ENCODE data around the gene CADM1.

CADM1 gene

DNA sequence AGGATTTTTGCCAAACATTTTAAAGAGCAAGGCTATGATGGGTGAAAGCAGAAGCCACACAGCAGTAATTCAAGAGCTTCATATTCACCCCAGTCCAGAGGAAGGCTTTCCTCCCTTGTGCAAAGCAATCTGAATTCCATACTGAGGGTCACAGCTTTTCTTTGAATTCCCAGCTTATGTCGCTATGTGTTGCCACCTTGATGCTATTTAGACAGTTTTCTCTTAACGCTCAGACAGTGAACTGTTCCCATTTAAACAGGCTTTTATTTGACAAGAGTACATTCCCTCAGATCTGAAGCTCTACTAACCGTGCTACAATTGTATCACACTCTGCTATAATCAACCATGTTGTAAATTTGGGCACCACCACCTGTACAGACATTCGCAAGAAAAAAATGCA is 279.7 kb downstream of the CADM1 start:
- Histone ChIP-seq H3K27me3 (ENCODE audit: low read depth, low read length) (peaks cover 54% of the 10 kb centered on the region), H3K4me3 (ENCODE audit: low read length) (no peak overlapping the region), H2AFZ (ENCODE audit: low read depth, low read length) (no peak overlapping the region), H3K4me2 (ENCODE audit: low read length) (no peak overlapping the region), H3K9me3 (ENCODE audit: insufficient read depth, low read length) (no peaks in the 10 kb centered on the region), H3K4me1 (ENCODE audit: low read length) (peaks cover 26% of the 10 kb centered on the region), H3K36me3 (replicated peaks; ENCODE audit: low read depth, low read length) (no peaks in the 10 kb centered on the region), H3K79me2 (ENCODE audit: low read length) (no peaks in the 10 kb centered on the region), H3K9ac (ENCODE audit: low read length) (no peak overlapping the region), H4K20me1 (ENCODE audit: insufficient read depth, low read length) (no peaks in the 10 kb centered on the region), H3K27ac (ENCODE audit: low read length) (no peak overlapping the region)
- TF ChIP-seq CTCF (IDR thresholded peaks at IDR 0.05; ENCODE audit: low read depth, low read length), result no peak

- Histone ChIP-seq H3K4me2 (ENCODE audit: low read length) (peak overlapping the region; percentile 91), H3K9ac (ENCODE audit: low read length) (peak overlapping the region; percentile 8; the same call in 1 of the 2 replicates), H3K4me1 (ENCODE audit: low read length) (peaks cover 26% of the 10 kb centered on the region), H4K20me1 (ENCODE audit: insufficient read depth, low read length) (no peaks in the 10 kb centered on the region), H3K36me3 (replicated peaks; ENCODE audit: low read depth, low read length) (no peaks in the 10 kb centered on the region), H2AFZ (ENCODE audit: low read depth, low read length) (no peak overlapping the region), H3K9me3 (ENCODE audit: insufficient read depth, low read length) (no peaks in the 10 kb centered on the region), H3K4me3 (ENCODE audit: low read length) (peak overlapping the region; percentile 59), H3K79me2 (ENCODE audit: low read length) (no peaks in the 10 kb centered on the region), H3K27ac (ENCODE audit: low read length) (no peak overlapping the region), H3K27me3 (ENCODE audit: low read depth, low read length) (peaks cover 61% of the 10 kb centered on the region)
- no peak for TF ChIP-seq CTCF (IDR thresholded peaks at IDR 0.05; ENCODE audit: low read depth, low read length)
- no peak for TF ChIP-seq EZH2phosphoT487 (IDR thresholded peaks at IDR 0.05; ENCODE audit: low read depth)
Measured at GRCh38 chr11:115222863-115223530, 281.2 kb downstream of the CADM1 start.

DNA sequence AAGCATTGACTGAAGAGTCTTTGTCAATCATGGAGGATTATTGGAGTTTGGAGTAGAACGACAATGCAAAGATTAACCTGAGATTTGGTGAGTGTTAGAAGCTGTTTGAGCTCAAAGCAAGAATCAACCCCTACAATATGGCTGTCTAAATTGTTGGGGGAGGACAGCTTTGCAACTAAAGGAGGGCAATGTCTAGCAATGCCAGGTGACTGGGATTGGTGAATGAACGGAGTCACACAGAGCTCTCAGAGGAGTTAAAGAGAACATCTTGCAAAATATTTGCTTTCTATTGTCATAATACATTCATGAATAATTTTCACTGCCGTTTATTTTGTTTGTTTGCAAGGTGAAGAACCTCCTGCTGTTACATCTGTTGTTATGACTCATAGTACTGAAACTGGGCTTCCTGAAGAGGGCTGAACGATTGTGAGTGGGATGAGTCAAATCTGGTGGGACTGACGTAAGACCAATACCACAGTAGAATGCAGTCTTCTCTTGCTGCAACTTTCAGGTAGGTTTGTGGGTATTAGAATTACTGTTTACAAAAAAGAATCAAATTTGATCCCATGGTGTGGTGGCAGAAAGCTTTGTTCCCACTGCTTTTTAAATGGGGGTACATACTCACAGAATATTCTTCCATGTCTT is 281.9 kb downstream of the CADM1 start:
- peak overlapping the region; percentile 59 for H3K4me3 ChIP-seq (ENCODE audit: low read length)
- no peak overlapping the region for H3K27ac ChIP-seq (ENCODE audit: low read length)
- TF ChIP-seq CTCF (IDR thresholded peaks at IDR 0.05; ENCODE audit: low read depth, low read length) (no peak), EZH2phosphoT487 (IDR thresholded peaks at IDR 0.05; ENCODE audit: low read depth) (0 out of 2 replicates have a peak, but pooled peaks have one; percentile 36)
- peak overlapping the region; percentile 8; the same call in 1 of the 2 replicates for H3K9ac ChIP-seq (ENCODE audit: low read length)
- no peaks in the 10 kb centered on the region for H4K20me1 ChIP-seq (ENCODE audit: insufficient read depth, low read length)
- H3K4me1 ChIP-seq (ENCODE audit: low read length), result peaks cover 26% of the 10 kb centered on the region
- H3K79me2 ChIP-seq (ENCODE audit: low read length), result no peaks in the 10 kb centered on the region
- H3K27me3 ChIP-seq (ENCODE audit: low read depth, low read length), result peaks cover 59% of the 10 kb centered on the region
- no peak overlapping the region for H2AFZ ChIP-seq (ENCODE audit: low read depth, low read length)
- H3K4me2 ChIP-seq (ENCODE audit: low read length), result peak overlapping the region; percentile 91
- H3K9me3 ChIP-seq (ENCODE audit: insufficient read depth, low read length), result no peaks in the 10 kb centered on the region
- no peaks in the 10 kb centered on the region for H3K36me3 ChIP-seq (replicated peaks; ENCODE audit: low read depth, low read length)

- H3K9ac ChIP-seq (ENCODE audit: low read length), result no peak overlapping the region
- H3K4me1 ChIP-seq (ENCODE audit: low read length), result peaks cover 26% of the 10 kb centered on the region
- peak overlapping the region; percentile 20; the same call in 1 of the 2 replicates for H3K4me3 ChIP-seq (ENCODE audit: low read length)
- no peaks in the 10 kb centered on the region for H3K36me3 ChIP-seq (replicated peaks; ENCODE audit: low read depth, low read length)
- no peaks in the 10 kb centered on the region for H3K79me2 ChIP-seq (ENCODE audit: low read length)
- H3K27ac ChIP-seq (ENCODE audit: low read length), result no peak overlapping the region
- no peaks in the 10 kb centered on the region for H3K9me3 ChIP-seq (ENCODE audit: insufficient read depth, low read length)
- peaks cover 60% of the 10 kb centered on the region for H3K27me3 ChIP-seq (ENCODE audit: low read depth, low read length)
- no peak overlapping the region for H2AFZ ChIP-seq (ENCODE audit: low read depth, low read length)
- no peaks in the 10 kb centered on the region for H4K20me1 ChIP-seq (ENCODE audit: insufficient read depth, low read length)
- peak overlapping the region; percentile 91 for H3K4me2 ChIP-seq (ENCODE audit: low read length)
- TF ChIP-seq EZH2phosphoT487 (IDR thresholded peaks at IDR 0.05; ENCODE audit: low read depth) (no peak), CTCF (IDR thresholded peaks at IDR 0.05; ENCODE audit: low read depth, low read length) (no peak)
Measured at GRCh38 chr11:115221461-115222069, 282.6 kb downstream of the CADM1 start.

Measured in OCI-LY3 (cell line).